ENCODE results near the gene FOSB. TPM values are rescaled to one million over a fixed set of nuclear protein-coding genes. Genes with fewer than 3 reads are reported as not detected.

Gene FOSB
- total and polyA plus RNA-seq, 2 donors (not counting 1 experiment from before 2014, with no cell fraction given) = 2.8 to 24.9 TPM

- no peaks in the 10 kb centered on the region for H3K27me3 ChIP-seq (ENCODE audit: control insufficient read depth, insufficient read depth, low read length)
- H4K20me1 ChIP-seq (ENCODE audit: control insufficient read depth, extremely low read depth, insufficient read depth, low read length) = no peaks in the 10 kb centered on the region
- no peak overlapping the region for H3K27ac ChIP-seq (ENCODE audit: insufficient read depth, low read length)
- H3K9me3 ChIP-seq (ENCODE audit: control insufficient read depth, insufficient read depth, low read depth, low read length) = no peaks in the 10 kb centered on the region
- H3K4me2 ChIP-seq (ENCODE audit: extremely low read depth, insufficient read depth, low read length) = no peak overlapping the region
- peaks cover 84% of the 10 kb centered on the region for H3K79me2 ChIP-seq (ENCODE audit: control insufficient read depth, insufficient read depth, low read length)
- H3K4me3 ChIP-seq (replicated peaks in 1 of 4; ENCODE audit: control extremely low read depth in 1 of 4, insufficient read depth in 1 of 4, low read depth in 3 of 4, low read length in 4 of 4) = no peak overlapping the region
- H3K4me1 ChIP-seq (ENCODE audit: control insufficient read depth, extremely low read depth, insufficient read depth, low read length) = peaks cover 9% of the 10 kb centered on the region
- H2AFZ ChIP-seq (ENCODE audit: low read length) = no peak overlapping the region
- no peak for DNase-seq (ENCODE audit: low read depth in 2 of 2)
- peaks cover 9% of the 10 kb centered on the region for H3K36me3 ChIP-seq (ENCODE audit: control insufficient read depth, insufficient read depth, low read length)
- TF ChIP-seq CTCF (conservative IDR thresholded peaks at IDR 0.05 in 1 of 2, IDR thresholded peaks at IDR 0.05 in 1 of 2; ENCODE audit: low read depth in 1 of 2, low read length in 2 of 2) = no peak
- no peak for TF ChIP-seq EZH2 (IDR thresholded peaks at IDR 0.05; ENCODE audit: low read length, missing control alignments)
- no peak overlapping the region for H3K9ac ChIP-seq (ENCODE audit: insufficient read depth, low read length)
These were observed 43.3 kb downstream of the FOSB start for GRCh38 chr19:45511074-45511473.

- Histone ChIP-seq H3K4me1 (ENCODE audit: control insufficient read depth, extremely low read depth, insufficient read depth, low read length) (peaks cover 7% of the 10 kb centered on the region), H3K4me3 (replicated peaks in 1 of 4; ENCODE audit: control extremely low read depth in 1 of 4, insufficient read depth in 1 of 4, low read depth in 3 of 4, low read length in 4 of 4) (no peak overlapping the region), H3K36me3 (ENCODE audit: control insufficient read depth, insufficient read depth, low read length) (peaks cover 11% of the 10 kb centered on the region), H3K4me2 (ENCODE audit: extremely low read depth, insufficient read depth, low read length) (no peak overlapping the region), H3K27me3 (ENCODE audit: control insufficient read depth, insufficient read depth, low read length) (no peaks in the 10 kb centered on the region), H3K27ac (ENCODE audit: insufficient read depth, low read length) (no peak overlapping the region), H4K20me1 (ENCODE audit: control insufficient read depth, extremely low read depth, insufficient read depth, low read length) (no peaks in the 10 kb centered on the region), H2AFZ (ENCODE audit: low read length) (no peak overlapping the region), H3K79me2 (ENCODE audit: control insufficient read depth, insufficient read depth, low read length) (peaks cover 87% of the 10 kb centered on the region), H3K9ac (ENCODE audit: insufficient read depth, low read length) (no peak overlapping the region), H3K9me3 (ENCODE audit: control insufficient read depth, insufficient read depth, low read depth, low read length) (no peaks in the 10 kb centered on the region)
- TF ChIP-seq CTCF (conservative IDR thresholded peaks at IDR 0.05 in 1 of 2, IDR thresholded peaks at IDR 0.05 in 1 of 2; ENCODE audit: low read depth in 1 of 2, low read length in 2 of 2) (no peak), EZH2 (IDR thresholded peaks at IDR 0.05; ENCODE audit: low read length, missing control alignments) (no peak)
- DNase-seq (ENCODE audit: low read depth in 2 of 2) = no peak
These were observed 45.2 kb downstream of the FOSB start for GRCh38 chr19:45512881-45513483.

- no peak for DNase-seq (ENCODE audit: low read depth in 2 of 2)
- no peak for TF ChIP-seq CTCF (conservative IDR thresholded peaks at IDR 0.05 in 1 of 2, IDR thresholded peaks at IDR 0.05 in 1 of 2; ENCODE audit: low read depth in 1 of 2, low read length in 2 of 2)
- no peak for TF ChIP-seq EZH2 (IDR thresholded peaks at IDR 0.05; ENCODE audit: low read length, missing control alignments)
- H3K4me1 ChIP-seq (ENCODE audit: control insufficient read depth, extremely low read depth, insufficient read depth, low read length) = peaks cover 7% of the 10 kb centered on the region
- no peak overlapping the region for H3K9ac ChIP-seq (ENCODE audit: insufficient read depth, low read length)
- no peaks in the 10 kb centered on the region for H3K27me3 ChIP-seq (ENCODE audit: control insufficient read depth, insufficient read depth, low read length)
- no peak overlapping the region for H3K27ac ChIP-seq (ENCODE audit: insufficient read depth, low read length)
- no peak overlapping the region for H3K4me3 ChIP-seq (replicated peaks in 1 of 4; ENCODE audit: control extremely low read depth in 1 of 4, insufficient read depth in 1 of 4, low read depth in 3 of 4, low read length in 4 of 4)
- H3K4me2 ChIP-seq (ENCODE audit: extremely low read depth, insufficient read depth, low read length) = no peak overlapping the region
- no peak overlapping the region for H2AFZ ChIP-seq (ENCODE audit: low read length)
- no peaks in the 10 kb centered on the region for H3K9me3 ChIP-seq (ENCODE audit: control insufficient read depth, insufficient read depth, low read depth, low read length)
- H4K20me1 ChIP-seq (ENCODE audit: control insufficient read depth, extremely low read depth, insufficient read depth, low read length) = no peaks in the 10 kb centered on the region
- peaks cover 76% of the 10 kb centered on the region for H3K79me2 ChIP-seq (ENCODE audit: control insufficient read depth, insufficient read depth, low read length)
- peaks cover 16% of the 10 kb centered on the region for H3K36me3 ChIP-seq (ENCODE audit: control insufficient read depth, insufficient read depth, low read length)
These were observed 46.7 kb downstream of the FOSB start for GRCh38 chr19:45514376-45515051.

Data from fibroblast of lung (primary cell).